ENCODE results near the gene MISP3.

MISP3 gene

DNA sequence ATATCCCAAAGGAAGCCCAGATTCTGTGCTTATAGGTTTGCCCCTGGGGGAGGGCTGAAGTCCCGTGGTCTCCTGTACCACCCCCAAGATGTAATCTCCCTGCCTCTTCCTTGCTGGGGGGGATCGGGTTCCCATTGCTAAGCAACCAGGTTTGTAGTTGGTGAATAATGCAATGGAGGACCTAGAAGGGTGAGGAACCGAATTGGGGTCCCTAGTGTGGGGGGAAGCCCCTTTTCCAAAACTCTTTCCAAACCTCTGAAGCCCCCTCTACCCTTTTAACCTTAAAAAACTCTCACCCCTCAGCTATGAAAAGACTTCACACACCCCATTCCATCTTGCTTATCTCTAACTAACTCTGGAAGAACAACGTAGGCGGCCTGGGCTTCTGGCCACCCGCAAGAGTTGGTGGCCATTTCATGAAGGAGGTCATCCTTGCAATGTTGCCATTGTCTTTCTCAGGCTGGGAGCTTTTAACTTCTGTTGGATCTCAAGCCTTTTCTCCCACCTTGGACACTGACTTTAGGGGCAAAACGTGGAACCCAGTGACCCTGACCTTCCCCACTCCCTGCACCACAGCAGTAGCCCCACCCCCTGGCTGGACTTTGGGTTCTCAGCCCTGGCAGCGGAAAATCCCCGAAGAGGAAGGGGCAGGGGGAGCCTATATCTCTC lies 11.4 kb upstream of the MISP3 start:
- Histone ChIP-seq H3K9me3 (no peaks in the 10 kb centered on the region), H3K27ac (no peak overlapping the region), H3K27me3 (peaks cover 66% of the 10 kb centered on the region), H3K36me3 (no peaks in the 10 kb centered on the region), H3K4me1 (ENCODE audit: control insufficient read depth in 1 of 2, insufficient read depth in 1 of 2, low read depth in 1 of 2, low read length in 1 of 2) (peaks cover 0 to 7% of the 10 kb centered on the region in 2 experiments), H3K4me3 (ENCODE audit: low read depth in 1 of 2, low read length in 1 of 2) (no peak overlapping the region)
- TF ChIP-seq, protein P1, sequence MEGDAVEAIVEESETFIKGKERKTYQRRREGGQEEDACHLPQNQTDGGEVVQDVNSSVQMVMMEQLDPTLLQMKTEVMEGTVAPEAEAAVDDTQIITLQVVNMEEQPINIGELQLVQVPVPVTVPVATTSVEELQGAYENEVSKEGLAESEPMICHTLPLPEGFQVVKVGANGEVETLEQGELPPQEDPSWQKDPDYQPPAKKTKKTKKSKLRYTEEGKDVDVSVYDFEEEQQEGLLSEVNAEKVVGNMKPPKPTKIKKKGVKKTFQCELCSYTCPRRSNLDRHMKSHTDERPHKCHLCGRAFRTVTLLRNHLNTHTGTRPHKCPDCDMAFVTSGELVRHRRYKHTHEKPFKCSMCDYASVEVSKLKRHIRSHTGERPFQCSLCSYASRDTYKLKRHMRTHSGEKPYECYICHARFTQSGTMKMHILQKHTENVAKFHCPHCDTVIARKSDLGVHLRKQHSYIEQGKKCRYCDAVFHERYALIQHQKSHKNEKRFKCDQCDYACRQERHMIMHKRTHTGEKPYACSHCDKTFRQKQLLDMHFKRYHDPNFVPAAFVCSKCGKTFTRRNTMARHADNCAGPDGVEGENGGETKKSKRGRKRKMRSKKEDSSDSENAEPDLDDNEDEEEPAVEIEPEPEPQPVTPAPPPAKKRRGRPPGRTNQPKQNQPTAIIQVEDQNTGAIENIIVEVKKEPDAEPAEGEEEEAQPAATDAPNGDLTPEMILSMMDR (IDR thresholded peaks at IDR 0.05): no peak

DNA sequence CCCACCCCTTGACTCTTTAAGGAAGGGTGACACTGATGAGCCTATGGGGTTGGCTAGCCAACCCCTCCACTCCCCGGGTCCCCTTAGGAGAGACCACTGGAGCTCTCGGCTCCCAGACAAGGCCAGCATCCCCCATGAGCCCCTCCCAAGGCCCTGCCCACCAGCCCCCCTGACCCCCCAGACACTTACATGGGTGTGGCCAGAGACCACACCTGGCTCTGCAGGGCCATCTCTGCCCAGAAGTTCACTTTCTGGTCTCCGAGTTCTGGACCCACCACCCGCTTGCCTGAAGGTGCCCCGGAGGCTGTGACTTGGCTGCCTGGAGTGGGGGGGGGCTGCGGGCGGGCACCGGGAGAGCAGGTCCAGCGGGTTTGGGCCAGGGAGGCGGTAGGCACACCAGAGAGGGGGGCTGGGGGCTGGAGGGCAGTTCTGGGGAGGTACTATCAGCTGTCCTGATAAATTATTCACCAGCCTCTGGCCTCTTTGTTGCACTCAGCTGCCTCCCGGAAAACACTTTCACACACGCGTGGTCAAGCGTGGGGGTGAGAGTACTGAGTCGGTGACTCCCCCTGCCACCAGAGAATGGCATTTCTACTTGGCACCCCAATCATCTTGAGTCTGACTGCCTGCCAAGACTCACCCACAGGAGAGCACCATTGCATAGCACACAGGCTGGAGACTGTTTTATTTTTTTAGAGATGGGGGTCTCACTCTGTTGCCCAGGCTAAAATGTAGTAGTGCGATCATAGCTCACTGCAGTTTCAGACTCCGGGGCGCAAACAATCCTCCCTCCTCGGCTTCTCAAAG lies 10.6 kb upstream of the MISP3 start, which contains the start of gene PALM3:
PALM3 (minus strand) TSS at position 326 of the 807 bp plus-strand sequence; CDS start at position 230, 96 bp downstream.
- Histone ChIP-seq H3K9me3 (no peaks in the 10 kb centered on the region), H3K27ac (no peak within 1 kb of the TSS), H3K36me3 (no peaks in the 10 kb centered on the region), H3K27me3 (peaks cover 64% of the 10 kb centered on the region), H3K4me1 (ENCODE audit: control insufficient read depth in 1 of 2, insufficient read depth in 1 of 2, low read depth in 1 of 2, low read length in 1 of 2) (peaks cover 0 to 7% of the 10 kb centered on the region in 2 experiments), H3K4me3 (ENCODE audit: low read depth in 1 of 2, low read length in 1 of 2) (no peak within 1 kb of the TSS)
- TF ChIP-seq, protein P1 (IDR thresholded peaks at IDR 0.05): no peak

DNA sequence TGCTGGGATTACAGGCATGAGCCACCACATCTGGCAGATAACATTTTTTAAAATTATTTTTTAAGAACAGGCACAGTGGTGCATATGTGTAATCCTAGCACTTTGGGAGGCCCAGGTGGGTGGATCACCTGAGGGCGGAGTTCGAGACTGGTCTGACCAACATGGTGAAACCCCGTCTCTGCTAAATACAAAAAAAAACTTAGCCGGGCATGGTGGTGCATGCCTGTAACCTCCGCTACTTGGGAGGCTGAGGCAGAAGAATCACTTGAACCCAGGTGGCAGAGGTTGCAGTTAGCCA lies 10.1 kb upstream of the MISP3 start:
- Histone ChIP-seq H3K27ac (no peak overlapping the region), H3K4me3 (ENCODE audit: low read depth in 1 of 2, low read length in 1 of 2) (no peak overlapping the region), H3K36me3 (no peaks in the 10 kb centered on the region), H3K4me1 (ENCODE audit: control insufficient read depth in 1 of 2, insufficient read depth in 1 of 2, low read depth in 1 of 2, low read length in 1 of 2) (peaks cover 0 to 4% of the 10 kb centered on the region in 2 experiments), H3K27me3 (peaks cover 58% of the 10 kb centered on the region), H3K9me3 (no peaks in the 10 kb centered on the region)
- TF ChIP-seq, protein P1 (IDR thresholded peaks at IDR 0.05): no peak

DNA sequence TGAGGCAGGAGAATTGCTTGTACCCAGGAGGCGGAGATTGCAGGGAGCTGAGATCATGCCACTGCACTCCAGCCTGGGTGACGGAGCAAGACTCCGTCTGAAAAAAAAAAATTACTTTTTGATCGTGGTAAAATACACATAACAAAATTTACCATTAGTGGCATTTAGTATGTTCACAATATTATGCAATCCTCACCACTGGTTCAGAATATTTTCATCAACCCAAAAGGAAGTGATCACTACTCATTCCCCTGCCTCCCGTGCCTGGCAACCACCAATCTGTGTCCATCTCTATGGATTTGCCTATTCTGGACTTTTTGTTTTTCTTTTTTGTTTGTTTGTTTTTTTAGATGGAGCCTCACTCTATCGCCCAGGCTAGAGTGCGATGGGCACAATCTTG lies 9.5 kb upstream of the MISP3 start:
- no peak overlapping the region for H3K27ac ChIP-seq
- H3K4me1 ChIP-seq (ENCODE audit: control insufficient read depth in 1 of 2, insufficient read depth in 1 of 2, low read depth in 1 of 2, low read length in 1 of 2): peaks cover 0 to 4% of the 10 kb centered on the region in 2 experiments
- no peak overlapping the region for H3K4me3 ChIP-seq (ENCODE audit: low read depth in 1 of 2, low read length in 1 of 2)
- peaks cover 52% of the 10 kb centered on the region for H3K27me3 ChIP-seq
- TF ChIP-seq, protein P1 (IDR thresholded peaks at IDR 0.05): no peak
- no peaks in the 10 kb centered on the region for H3K36me3 ChIP-seq
- no peaks in the 10 kb centered on the region for H3K9me3 ChIP-seq

DNA sequence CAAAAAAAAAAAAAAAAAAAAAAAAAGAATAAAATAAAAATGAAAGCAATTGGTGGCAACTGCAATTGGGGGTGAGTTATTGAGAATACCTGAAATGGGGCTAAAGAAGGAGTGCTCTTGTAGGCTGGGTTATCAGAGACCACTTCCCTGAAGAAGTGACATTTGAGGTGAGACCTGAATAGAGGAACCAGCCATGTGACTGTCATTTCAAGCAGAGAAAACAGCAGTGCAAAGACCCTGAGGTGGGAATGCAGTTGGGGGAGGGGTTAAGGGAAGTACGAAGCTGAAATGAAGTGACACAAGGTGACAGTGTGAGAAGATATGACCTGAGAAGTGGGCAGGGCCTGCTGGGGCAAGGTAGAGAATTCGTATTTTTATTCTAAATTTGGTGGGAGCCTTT lies 6.5 kb upstream of the MISP3 start:
- Histone ChIP-seq H3K27ac (no peak overlapping the region), H3K27me3 (peaks cover 27% of the 10 kb centered on the region), H3K4me1 (ENCODE audit: control insufficient read depth in 1 of 2, insufficient read depth in 1 of 2, low read depth in 1 of 2, low read length in 1 of 2) (no peaks in the 10 kb centered on the region), H3K4me3 (ENCODE audit: low read depth in 1 of 2, low read length in 1 of 2) (no peak overlapping the region), H3K9me3 (no peaks in the 10 kb centered on the region), H3K36me3 (no peaks in the 10 kb centered on the region)
- TF ChIP-seq, protein P1 (IDR thresholded peaks at IDR 0.05): no peak

All from neutrophil (primary cell).